ENCODE measurements around the gene SAMD1. TPM values are rescaled to one million over a fixed set of nuclear protein-coding genes. Genes with fewer than 3 reads are reported as not detected.

Gene SAMD1
- total RNA-seq, 1 experiment from 2014 or later = 62.2 TPM

GRCh38 chr19:14056069-14056666, 34.4 kb downstream of the SAMD1 start:
- no peak for DNase-seq
- POLR2A ChIA-PET (ENCODE audit: unreplicated experiment) = no interaction called here

GRCh38 chr19:14055396-14055795, 35.2 kb downstream of the SAMD1 start:
- Histone ChIP-seq H3K9me3 (ENCODE audit: low read length) (no peaks in the 10 kb centered on the region), H4K20me1 (ENCODE audit: low read length) (no peaks in the 10 kb centered on the region), H3K27ac (ENCODE audit: low read length) (no peak overlapping the region), H2AFZ (ENCODE audit: low read length) (no peak overlapping the region), H3K36me3 (ENCODE audit: low read depth, low read length) (no peaks in the 10 kb centered on the region), H3K27me3 (ENCODE audit: low read length) (no peaks in the 10 kb centered on the region), H3K9ac (ENCODE audit: low read length) (no peak overlapping the region), H3K9me2 (replicated peaks; ENCODE audit: low read length) (no peaks in the 10 kb centered on the region), H3F3A (ENCODE audit: low read length, unreplicated experiment) (no peaks in the 10 kb centered on the region), H3K4me3 (ENCODE audit: low read length) (no peak overlapping the region), H3K4me1 (ENCODE audit: insufficient read depth, low read length) (peaks cover 8% of the 10 kb centered on the region), H3K79me2 (ENCODE audit: low read length) (no peaks in the 10 kb centered on the region), H3K4me2 (ENCODE audit: low read length) (no peak overlapping the region)
- no peak for TF ChIP-seq CTCF (conservative IDR thresholded peaks at IDR 0.05; ENCODE audit: low read depth, low read length)
- TF ChIP-seq EZH2 (IDR thresholded peaks at IDR 0.05; ENCODE audit: low read length, unreplicated experiment) = no peak
- TF ChIP-seq EZH2phosphoT487 (IDR thresholded peaks at IDR 0.05; ENCODE audit: borderline replicate concordance, low read length) = no peak
- ATAC-seq (no peak), DNase-seq (no peak)
- intact Hi-C loops (cut with micrococcal nuclease) = no loop called here
- ChIA-PET POLR2A (ENCODE audit: unreplicated experiment) (no interaction called here), CTCF (interaction anchor here (0.6 kb wide), 1 partner anchor 475 kb away, joined by 5 read pairs; no protein-coding TSS in a partner anchor)
- no TSS peak for BruUV-seq (replicated peaks)

More at GRCh38 chr19:14056069-14056666, 34.4 kb downstream of the SAMD1 start:
- Histone ChIP-seq H3K79me2 (ENCODE audit: low read length) (no peaks in the 10 kb centered on the region), H3F3A (ENCODE audit: low read length, unreplicated experiment) (no peaks in the 10 kb centered on the region), H4K20me1 (ENCODE audit: low read length) (no peaks in the 10 kb centered on the region), H3K9ac (ENCODE audit: low read length) (no peak overlapping the region), H3K27ac (ENCODE audit: low read length) (no peak overlapping the region), H2AFZ (ENCODE audit: low read length) (no peak overlapping the region), H3K27me3 (ENCODE audit: low read length) (no peaks in the 10 kb centered on the region), H3K4me2 (ENCODE audit: low read length) (no peak overlapping the region), H3K4me3 (ENCODE audit: low read length) (no peak overlapping the region), H3K9me2 (replicated peaks; ENCODE audit: low read length) (no peaks in the 10 kb centered on the region), H3K36me3 (ENCODE audit: low read depth, low read length) (no peaks in the 10 kb centered on the region), H3K9me3 (ENCODE audit: low read length) (no peaks in the 10 kb centered on the region), H3K4me1 (ENCODE audit: insufficient read depth, low read length) (peaks cover 8% of the 10 kb centered on the region)
- CTCF ChIA-PET = interaction anchor here (0.6 kb wide), 1 partner anchor 476 kb away, joined by 5 read pairs; no protein-coding TSS in a partner anchor
- BruUV-seq (replicated peaks) = no TSS peak
- no peak for ATAC-seq
- intact Hi-C loops (cut with micrococcal nuclease) = no loop called here
- TF ChIP-seq EZH2 (IDR thresholded peaks at IDR 0.05; ENCODE audit: low read length, unreplicated experiment) (no peak), CTCF (conservative IDR thresholded peaks at IDR 0.05; ENCODE audit: low read depth, low read length) (no peak), EZH2phosphoT487 (IDR thresholded peaks at IDR 0.05; ENCODE audit: borderline replicate concordance, low read length) (no peak)

GRCh38 chr19:14054721-14055120, 35.8 kb downstream of the SAMD1 start:
- Histone ChIP-seq H2AFZ (ENCODE audit: low read length) (no peak overlapping the region), H3K9me3 (ENCODE audit: low read length) (no peaks in the 10 kb centered on the region), H3K4me3 (ENCODE audit: low read length) (no peak overlapping the region), H3F3A (ENCODE audit: low read length, unreplicated experiment) (no peaks in the 10 kb centered on the region), H3K4me2 (ENCODE audit: low read length) (no peak overlapping the region), H3K9ac (ENCODE audit: low read length) (no peak overlapping the region), H3K79me2 (ENCODE audit: low read length) (no peaks in the 10 kb centered on the region), H3K27me3 (ENCODE audit: low read length) (no peaks in the 10 kb centered on the region), H3K4me1 (ENCODE audit: insufficient read depth, low read length) (peaks cover 8% of the 10 kb centered on the region), H3K36me3 (ENCODE audit: low read depth, low read length) (no peaks in the 10 kb centered on the region), H3K9me2 (replicated peaks; ENCODE audit: low read length) (no peaks in the 10 kb centered on the region), H3K27ac (ENCODE audit: low read length) (no peak overlapping the region), H4K20me1 (ENCODE audit: low read length) (no peaks in the 10 kb centered on the region)
- intact Hi-C loops (cut with micrococcal nuclease) = no loop called here
- ChIA-PET CTCF (no interaction called here), POLR2A (ENCODE audit: unreplicated experiment) (no interaction called here)
- BruUV-seq (replicated peaks) = no TSS peak
- no peak for TF ChIP-seq EZH2 (IDR thresholded peaks at IDR 0.05; ENCODE audit: low read length, unreplicated experiment)
- TF ChIP-seq CTCF (conservative IDR thresholded peaks at IDR 0.05; ENCODE audit: low read depth, low read length) = no peak
- TF ChIP-seq EZH2phosphoT487 (IDR thresholded peaks at IDR 0.05; ENCODE audit: borderline replicate concordance, low read length) = no peak
- DNase-seq = no peak
- no peak for ATAC-seq

All from PC-3 (cell line).